HG03103 (cell line): ENCODE results near the gene CERCAM.
"Not testable (repeated sequence)": the region's sequence is repeated elsewhere in the genome, so short reads cannot be mapped to it uniquely, and the experiment has no call there.

Experiments used
- ATAC-seq: cut with Tn5 transposase; IDR thresholded peaks from one replicate; pipeline ENCODE4 v1.9.1; 2021; ENCODE audit warnings: low read depth; ENCODE audit not compliant: unreplicated experiment

CERCAM gene

GRCh38 chr9:128393145-128393775, 27.4 kb upstream of the CERCAM start:
- ATAC-seq: no peak

GRCh38 chr9:128393970-128394369, 26.7 kb upstream of the CERCAM start:
- ATAC-seq: no peak

DNA sequence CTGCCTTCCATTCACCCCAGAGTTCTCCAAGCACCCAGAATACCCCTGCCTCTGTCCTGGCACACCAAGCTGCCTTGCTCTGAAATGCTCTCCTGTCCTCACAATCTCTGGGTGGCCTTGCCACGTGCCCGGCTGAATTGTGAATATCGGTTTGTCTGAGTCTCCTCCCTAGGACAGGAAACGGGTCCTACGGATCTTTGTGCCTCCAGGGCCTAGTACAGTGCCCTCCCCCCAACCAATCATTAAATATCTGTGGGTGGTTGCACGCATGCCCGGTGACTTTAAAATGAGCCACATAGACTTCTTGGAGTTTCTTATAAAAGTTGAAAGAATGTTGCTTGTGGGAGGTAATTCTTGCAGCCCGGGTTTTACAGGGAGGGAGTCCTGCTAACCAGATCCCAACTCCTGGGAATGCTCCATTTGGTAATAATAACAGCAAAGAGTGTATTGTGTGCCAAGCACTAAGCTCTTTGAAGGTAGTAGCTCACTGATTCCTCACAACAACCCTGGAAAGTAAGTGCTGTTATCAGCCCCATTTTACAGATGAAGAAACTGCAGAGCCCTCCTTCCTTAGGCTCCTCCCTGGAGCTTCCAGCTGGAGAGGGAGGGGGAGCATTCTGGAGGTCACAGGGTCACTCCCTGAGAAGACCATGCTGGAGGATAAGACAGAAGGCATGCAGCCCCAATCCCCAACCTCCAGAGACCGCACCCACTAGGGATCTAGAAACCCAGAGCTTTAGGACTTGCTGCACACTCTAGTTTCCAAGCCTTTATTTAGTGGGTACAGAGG, 26.1 kb upstream of the CERCAM start:
- no peak for ATAC-seq

DNA sequence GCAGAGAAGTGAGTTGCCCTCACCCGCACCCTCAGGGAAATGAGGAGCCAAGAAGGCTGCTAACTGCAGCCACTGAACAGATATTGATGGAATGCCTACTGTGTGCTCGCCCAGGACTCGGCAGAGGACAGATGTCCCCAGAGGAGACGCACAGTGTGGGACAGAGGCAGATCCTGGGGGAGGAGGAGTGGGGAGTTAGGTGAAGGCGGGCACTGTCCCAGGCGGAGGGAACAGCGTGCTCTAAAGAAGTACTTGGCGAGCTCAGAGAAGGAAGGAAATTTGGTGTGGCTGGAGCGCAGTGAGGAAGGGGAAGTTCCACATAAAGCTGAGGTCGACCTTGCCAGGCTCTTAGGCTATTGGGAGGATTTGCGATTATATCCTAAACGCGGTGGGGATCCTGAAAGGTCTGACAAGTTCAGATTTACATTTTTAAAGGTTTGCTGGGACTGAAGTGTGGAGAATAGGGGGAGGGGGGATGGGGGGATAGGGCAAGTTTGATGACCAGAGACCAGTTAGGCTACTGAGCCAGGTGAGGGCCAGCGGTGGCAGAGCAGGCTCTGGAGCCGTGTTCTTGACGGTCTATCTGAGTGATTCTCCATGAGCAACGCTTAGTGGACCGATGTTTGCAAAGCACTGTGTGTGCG, 23.6 kb upstream of the CERCAM start:
- no peak for ATAC-seq

- ATAC-seq: no peak
Observed at GRCh38 chr9:128397831-128398230, 22.8 kb upstream of the CERCAM start.

DNA sequence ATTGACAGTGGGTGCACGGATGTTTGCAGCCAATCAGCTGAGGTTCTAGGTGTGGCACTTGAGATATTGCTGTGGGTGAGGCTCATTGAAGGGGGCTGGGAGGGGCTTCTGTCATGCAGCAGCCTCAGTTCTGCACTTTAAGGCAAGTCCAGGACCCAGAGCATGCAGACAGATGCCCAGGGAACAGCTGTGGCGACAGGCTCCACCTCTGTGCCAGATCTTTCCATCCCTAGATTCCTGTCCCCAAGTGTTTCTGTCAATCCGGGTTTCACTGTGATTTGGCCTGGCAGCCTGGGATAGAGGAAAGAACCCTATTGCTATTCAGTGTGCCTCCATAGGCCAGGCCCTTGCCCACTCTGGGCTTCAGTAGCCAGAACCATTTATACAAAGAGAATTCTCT, 20.8 kb upstream of the CERCAM start:
- no peak for ATAC-seq

DNA sequence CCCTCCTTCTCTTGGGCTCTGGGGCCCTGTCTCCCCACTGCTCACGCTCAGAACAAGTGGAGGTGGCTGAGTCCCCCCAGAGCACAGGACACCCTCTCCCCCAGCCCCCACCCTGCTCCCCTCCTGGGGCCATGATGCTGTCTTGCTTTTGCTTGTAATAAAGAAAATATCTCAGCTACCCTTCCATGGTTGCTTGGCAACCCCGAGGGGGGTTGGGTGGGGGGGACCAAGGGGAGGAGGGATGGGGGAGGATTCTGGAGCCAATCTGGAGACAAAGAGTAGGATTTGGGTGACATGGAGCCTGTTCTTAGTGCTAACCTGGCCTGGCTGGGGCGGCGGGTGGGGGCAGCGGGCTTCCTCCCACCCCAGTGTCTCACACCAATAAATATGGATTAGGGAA, 16.1 kb upstream of the CERCAM start:
- ATAC-seq: no peak

- ATAC-seq: no peak
Observed at GRCh38 chr9:128405077-128405779, 15.4 kb upstream of the CERCAM start.

DNA sequence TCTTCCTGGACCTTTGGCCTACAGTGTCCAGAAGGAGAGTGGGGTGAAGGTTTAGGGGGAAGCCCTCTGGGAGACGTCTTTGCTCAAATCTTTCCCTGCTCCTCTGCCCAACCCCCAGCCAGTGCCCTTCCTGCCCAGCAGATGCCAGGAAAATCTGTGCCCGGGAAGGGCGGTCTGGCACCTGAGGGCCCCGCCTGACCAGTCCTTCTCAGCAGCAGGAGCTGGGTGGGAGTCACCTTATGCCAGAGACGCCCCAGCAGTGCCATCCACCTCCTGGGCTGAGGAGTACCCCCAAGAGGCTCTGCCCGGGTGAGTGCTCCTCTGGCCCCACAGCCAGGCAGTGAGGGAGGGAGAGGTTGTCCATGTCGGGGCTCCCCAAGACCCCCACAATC, 14.9 kb upstream of the CERCAM start:
- no peak for ATAC-seq

DNA sequence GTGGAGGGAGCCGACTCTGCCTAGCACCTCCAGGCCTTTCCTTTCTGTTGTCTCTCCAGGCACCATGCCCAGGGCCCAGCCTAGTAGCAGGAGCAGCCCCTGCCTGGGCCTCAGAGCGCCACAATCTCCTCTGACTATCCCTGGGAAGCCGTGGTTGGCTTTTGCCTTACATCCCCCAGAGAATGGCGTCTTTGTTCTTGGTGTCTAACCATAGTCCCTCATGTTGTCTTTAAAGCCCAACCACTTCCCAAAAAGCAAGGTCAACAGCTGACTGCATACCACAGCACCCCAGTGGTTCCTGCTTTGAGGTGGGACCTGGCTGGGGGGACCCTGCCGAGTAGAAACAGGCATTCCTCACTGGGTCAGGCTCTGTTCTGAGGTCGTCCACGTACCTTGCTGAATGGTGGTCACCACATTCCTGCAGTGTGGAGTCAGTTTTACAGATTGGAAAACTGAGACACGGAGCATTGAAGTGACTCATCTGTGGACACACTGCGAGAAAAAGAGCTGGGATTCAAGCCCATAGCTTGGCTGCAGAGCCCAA, 13.7 kb upstream of the CERCAM start:
- ATAC-seq: no peak

GRCh38 chr9:128408963-128409431, 11.7 kb upstream of the CERCAM start:
- ATAC-seq: no peak

DNA sequence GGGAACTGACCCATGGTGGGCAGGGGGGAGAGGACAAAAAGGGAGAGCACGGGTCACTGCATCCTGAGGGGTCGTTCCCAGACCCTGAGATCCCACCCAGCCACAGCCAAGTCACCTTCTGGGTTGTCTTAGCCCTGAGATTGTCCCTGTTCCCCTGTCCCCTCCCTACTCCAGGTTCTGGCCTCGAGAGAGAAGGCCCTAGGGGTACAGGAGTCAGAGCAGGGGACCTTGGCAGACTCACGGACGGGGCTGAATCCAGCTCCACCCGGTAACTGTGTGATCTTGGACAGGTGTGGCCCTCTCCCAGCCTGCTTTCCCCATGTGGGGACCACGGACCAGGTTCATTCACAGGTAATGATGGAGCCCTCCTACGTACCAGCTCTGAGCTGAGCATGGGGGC, 11.2 kb upstream of the CERCAM start:
- no peak for ATAC-seq

DNA sequence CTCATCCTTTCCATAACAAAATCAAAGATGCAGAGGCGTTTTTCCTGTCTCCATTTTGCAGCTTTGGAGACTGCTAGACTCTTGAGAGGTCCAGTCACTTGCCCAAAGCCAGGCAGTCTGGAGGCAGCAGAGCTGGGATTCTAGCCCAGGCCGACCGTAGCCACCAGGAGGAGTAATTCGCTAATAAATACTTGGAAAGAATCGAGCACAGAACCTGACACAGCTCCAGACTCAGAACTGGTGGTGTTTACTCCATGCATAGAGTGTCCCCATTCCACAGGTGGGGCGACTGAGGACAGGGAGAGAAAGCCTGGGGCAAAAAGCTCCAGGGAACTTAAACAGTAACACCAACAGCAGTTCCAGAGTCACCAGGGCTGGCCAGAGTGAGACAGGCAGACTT, 10.7 kb upstream of the CERCAM start:
- no peak for ATAC-seq

GRCh38 chr9:128411364-128412119, 9.1 kb upstream of the CERCAM start:
- no peak for ATAC-seq

- ATAC-seq: no peak
Observed at GRCh38 chr9:128412120-128412790, 8.4 kb upstream of the CERCAM start.

GRCh38 chr9:128413728-128414127, 6.9 kb upstream of the CERCAM start:
- ATAC-seq: not testable (repeated sequence)

DNA sequence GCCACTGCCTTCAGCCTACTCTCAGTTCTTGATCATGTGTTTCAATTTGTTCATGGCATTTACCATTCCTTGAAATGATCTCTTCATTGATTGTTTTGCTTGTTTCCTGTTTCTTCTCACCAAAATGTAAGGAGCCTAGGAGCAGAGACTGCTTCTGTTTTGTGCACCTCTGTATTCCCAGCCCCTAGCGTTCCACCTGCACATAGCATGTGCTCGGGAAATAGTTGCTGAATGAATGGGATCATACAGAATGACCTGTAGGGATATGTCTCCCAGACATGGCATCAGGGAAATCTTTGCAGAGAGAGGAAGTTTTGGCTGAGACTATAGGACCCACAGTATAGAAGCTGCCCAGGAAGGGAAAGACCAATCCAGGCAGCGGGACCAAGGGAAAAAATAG, 6.2 kb upstream of the CERCAM start:
- ATAC-seq: no peak

DNA sequence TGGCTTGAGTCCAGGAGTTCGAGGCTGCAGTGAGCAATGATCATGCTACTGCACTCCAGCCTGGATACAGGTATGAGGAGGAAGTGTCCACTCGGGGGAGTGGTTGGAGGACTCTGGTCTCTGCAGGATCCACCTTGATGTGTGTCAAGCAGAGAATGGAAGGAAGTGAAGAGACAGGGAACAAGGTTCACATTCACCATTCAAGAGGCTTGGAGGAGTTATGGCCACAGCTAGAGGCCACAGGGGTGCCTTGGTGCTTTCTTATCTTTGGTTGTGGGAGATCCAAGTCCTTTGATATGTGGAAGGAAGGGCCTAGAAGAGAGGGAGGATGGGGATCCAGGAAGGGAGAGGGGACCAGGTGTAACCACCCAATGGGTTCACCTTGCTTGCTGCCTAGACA, 5.4 kb upstream of the CERCAM start:
- ATAC-seq: no peak

DNA sequence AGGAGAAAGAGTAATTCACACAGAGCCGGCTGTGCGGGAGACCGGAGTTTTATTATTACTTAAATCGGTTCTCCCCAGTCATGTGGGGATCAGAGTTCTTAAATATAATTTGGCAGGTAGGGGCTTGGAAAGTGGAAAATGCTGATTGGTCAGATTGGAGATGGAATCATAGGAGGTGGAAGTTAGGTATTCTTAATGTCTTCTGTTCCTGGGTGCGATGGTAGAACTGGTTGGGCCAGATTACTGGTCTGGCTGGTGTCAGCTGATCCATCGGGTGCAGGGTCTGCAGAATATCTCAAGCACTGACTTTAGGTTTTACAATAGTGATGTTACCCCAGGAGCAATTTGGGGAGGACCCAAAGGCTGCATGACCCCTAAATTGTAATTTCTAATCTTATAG, 4.6 kb upstream of the CERCAM start:
- no peak for ATAC-seq
